Stimulated activated CD8-positive, alpha-beta memory T cell treated with anti-CD3 and anti-CD28 coated beads, Interleukin-7, amount 100 ng/mL, for 4 hours (primary cell): ENCODE measurements around the gene SYNGR3.
A peak's percentile ranks its signal among the peaks of the same experiment; 100 is the strongest.

Experiments used
- DNase-seq, 2 donors: peaks; one replicate each; pipeline ENCODE4 v3.0.0-alpha.2; 2020; ENCODE audit warnings: low read depth in 2 of 2

The SYNGR3 gene

DNA sequence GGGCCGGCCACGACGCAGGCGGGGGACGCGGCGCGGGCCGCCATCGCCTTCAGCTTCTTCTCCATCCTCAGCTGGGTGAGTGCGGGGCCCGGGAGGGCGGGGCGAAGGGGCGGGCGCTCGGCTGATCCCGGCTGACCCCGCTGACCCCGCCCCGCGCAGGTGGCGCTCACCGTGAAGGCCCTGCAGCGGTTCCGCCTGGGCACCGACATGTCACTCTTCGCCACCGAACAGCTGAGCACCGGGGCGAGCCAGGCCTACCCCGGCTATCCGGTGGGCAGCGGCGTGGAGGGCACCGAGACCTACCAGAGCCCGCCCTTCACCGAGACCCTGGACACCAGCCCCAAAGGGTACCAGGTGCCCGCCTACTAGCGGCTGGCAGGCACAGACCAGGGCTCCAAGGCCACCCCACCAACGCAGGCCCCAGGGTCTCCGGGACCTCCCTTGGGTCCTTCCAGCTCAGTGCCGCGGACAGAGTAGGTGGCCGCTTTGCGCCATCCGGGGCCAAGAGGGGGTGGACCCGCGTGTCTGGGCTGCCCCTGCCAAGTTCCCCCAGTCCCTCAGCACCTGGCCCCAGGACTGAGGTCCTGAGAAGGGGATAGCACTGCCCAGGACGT is 3.0 kb downstream of the SYNGR3 start:
- no peak for DNase-seq

GRCh38 chr16:1993731-1994131 is 4.0 kb downstream of the SYNGR3 start:
- DNase-seq = no peak

GRCh38 chr16:1997494-1998359 is 8.0 kb downstream of the SYNGR3 start:
- no peak for DNase-seq

GRCh38 chr16:1998360-1998835 is 8.6 kb downstream of the SYNGR3 start:
- DNase-seq = no peak

- no peak for DNase-seq
Observed at GRCh38 chr16:1998852-1999801, 9.4 kb downstream of the SYNGR3 start.

GRCh38 chr16:1999866-2000514 is 10.2 kb downstream of the SYNGR3 start:
- DNase-seq = no peak

DNA sequence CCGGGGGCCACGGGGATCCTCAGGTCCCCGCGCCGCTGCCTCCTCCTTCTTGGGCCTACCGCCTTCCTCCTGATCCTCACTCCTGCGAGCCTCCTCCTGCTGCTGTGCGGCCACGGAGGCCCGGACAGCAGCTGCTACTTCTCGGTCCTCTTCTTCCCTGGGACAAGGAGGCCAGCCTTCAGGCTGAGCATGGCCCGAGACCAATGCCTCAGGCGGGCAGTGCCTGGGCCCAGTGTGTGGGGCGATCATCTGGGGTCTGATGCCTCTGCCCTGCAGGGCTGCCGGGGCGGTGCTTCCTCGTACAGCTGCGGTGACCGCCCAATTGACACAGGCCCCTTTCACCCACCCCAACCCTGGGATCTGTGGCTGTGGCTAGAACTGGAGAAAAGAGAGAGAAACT is 11.3 kb downstream of the SYNGR3 start:
- DNase-seq = no peak

- DNase-seq = no peak
Observed at GRCh38 chr16:2001456-2002355, 11.9 kb downstream of the SYNGR3 start.

DNA sequence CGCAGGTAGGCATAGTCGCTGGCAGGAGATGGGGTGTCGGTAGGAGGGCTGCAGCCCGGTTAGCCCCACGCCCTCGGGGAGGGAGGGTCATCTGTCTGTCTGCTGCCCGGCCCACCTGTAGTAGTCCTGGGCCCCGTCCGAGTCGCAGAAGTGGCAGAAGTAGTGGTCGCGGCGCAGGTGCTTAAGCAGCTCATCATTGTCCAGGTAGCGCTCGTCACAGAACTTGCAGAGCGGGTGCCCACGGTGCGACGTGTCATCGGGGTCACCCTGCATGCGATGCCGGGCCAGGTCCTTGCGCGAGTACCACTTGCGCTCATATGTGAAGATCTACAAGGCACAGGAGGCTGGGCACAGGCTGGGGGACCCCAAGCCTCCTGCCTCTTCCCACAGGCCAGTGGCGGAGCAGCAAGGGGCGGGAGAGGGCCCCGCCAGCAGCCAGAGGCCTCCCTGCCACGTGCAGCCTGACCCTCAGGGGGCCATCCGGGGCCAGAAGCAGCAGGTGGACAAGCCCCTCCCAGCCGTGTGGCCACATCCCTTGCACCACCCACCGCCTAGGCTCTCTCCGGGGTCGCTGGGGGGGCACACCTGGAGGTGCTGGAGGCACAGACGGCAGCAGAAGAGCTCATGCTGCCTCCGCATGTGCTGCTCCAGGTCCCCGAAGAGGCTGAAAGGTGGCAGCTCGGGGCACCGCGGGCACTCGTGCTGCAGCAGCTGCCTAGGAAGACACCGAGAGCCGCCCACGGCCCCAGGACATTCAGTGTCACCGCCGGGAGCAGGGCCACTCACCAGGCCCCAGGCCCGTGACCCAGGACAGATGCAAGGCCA is 12.8 kb downstream of the SYNGR3 start:
- DNase-seq = no peak

DNA sequence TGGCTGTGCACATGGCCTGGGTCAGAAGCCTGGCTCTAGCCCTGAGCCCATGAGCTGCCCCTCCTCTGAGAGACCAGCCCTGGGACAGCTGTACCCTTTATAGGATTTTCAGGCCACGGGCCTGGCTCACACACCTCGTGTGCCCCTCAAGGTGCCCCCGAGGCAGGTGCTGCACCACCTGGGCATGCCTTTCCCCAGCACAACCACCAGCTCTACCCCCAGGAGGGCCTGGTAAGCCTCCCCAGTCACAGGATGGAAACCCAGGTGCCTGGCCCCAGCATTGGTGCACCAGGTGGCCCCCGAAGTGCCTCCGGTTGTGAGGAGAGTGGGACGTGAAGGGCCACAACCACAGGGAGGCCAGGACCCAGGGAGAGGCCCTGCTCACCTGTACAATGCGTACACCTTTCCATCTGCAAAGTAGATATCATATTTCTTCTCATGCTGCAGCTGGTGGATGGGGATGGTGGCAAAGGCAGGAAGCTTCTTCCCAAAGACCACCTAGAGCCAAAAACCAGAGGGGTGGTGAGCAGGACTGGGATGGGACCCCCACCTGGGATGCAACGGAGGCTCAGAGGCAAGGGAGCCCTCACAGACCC is 13.6 kb downstream of the SYNGR3 start:
- DNase-seq = no peak

DNA sequence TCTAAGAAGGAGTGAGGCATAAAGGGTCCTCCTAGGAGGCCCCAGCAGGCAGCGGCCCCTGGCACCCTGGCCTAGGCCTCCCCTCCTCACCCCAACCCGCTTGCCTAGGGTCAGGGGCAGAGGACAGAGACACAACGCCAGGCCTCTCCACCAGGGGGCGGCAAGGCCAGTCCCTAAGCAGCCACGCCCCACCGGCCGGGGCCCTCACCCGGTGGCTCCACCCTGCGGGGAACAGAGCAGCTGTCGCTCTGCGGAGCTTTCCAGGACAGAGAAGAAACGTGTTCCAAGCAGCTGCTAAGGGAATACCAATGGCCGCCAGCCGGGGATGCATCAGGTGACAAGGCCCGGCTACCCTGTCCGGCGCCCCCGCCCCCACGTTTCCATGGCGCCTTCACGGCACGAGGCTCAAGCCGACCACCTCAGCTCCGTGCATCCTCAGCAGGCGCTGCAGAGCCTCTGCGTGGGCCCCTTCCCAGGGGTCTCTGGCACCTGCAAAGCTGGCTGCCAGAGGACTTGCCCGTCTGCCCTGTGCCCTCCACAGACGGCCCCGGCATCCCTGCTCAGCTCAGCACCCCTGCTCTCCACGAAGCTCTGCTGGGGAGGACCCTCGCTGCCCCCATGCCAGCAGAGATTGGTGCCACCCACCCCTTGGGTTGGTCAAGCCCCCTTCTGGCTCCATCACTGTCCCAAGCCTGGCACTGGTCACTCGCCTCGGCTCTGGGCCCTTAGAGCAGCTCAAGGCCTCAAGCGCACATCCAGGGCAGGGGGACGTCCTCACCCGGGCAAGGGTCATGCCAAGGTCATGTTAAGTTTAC is 14.3 kb downstream of the SYNGR3 start:
- peak; percentile 55 to 72 for DNase-seq

DNA sequence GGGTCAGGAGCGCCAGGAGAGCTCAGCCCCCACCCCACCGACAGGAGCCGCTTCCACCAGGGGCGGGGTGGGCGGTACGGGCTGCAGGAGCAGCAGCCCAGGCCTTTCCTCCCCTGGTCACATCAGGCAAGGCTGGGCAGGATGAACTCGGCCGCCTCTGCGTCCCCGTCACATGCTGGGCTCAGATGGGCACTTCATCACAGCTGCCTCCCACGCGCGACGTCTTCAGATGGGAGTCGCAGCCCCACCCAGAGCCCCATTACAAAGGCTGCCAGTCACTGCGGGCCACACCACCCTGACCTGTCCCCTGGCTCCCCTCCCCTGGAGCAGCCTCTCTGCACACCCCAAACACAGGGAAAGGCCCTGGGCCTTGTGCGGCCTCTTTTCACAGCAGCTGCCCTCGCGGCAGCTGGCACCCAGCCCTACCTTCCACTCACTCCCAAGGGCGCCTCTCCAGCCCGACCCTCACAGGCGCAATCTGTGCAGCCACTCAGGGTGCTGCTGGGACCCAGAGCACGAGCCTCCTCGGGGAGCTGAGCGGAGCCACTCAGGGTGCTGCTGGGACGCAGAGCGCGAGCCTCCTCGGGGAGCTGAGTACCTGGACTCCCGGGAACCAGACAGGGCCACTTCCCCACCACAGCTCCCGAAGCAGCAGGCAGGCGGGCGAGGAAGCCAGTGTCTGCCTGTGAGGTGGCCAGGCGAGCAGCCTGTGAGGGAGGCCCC is 15.2 kb downstream of the SYNGR3 start:
- no peak for DNase-seq

DNA sequence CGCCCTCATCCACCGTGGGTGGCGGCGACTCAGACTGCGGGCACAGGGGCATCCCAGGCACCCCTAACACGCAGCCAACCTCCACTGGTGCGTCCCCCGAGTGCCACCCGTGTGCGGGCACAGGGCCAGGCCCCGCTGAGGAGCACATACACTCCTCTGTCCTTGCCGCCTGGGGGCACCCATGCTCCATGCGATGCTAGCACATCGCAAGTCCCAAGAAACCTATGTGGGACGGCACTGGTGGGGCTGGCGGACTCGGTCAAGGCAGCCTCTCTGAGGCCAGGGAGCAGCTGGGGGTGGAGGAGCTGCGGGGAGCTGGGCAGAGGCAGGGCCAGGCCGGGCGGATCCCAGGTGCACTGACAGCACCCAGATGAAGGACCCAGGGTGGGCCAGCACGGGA is 15.9 kb downstream of the SYNGR3 start:
- DNase-seq = no peak

DNA sequence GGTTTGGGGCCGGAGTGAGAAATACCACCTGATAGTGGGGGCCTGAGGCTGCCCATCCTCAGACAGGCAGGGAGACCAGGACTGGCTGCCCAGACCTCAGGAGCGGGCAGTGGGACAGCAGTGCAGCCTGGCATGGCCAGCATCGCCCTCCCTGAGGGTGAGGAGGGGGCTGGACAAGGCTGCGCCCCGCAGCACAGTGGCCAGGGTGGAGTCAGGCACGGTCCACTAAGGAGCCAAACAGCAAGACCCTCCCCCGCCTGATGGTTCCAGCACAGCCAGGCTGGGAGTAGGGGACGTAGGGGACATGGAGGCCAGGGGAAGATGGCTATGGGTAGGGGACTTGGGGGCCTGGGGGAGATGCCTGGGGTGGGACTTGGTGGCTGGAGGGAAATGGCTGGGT is 16.5 kb downstream of the SYNGR3 start:
- DNase-seq = no peak

DNA sequence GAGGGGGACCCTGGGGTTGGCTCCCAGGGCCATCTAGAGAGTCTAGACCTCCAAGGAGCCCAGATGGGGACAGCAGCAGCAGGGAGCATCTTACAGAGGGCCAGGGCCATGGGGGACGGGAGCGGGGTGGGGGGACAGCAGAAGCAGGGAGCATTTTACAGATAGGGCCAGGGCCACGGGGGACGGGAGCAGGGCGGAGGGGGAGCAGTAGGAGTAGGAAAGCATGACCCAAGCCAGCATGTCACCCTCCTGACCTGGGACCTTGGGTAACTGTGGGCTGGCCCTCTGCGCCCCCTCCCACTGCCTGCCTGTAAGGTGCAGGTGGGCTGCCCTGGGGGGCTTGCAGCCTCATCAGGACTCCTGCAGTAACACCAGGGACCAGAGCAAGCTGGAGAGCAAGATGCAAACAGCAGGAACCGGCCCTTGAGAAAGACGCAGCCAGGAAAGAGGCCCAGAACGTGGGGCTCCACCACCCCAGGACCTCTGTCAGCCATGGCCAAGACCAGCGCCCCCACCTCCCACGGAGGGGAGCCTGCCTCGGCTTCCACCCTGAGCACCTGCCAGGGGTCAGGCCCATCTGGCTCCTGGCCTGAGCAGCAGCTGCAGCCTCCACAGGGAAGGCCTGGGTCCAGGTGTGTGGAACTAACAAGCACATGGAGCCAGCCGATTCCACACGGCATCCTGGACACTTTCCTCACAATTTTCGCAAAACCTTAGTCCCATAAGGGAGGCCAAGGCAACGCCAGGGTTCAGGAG is 17.5 kb downstream of the SYNGR3 start:
- DNase-seq = no peak

DNA sequence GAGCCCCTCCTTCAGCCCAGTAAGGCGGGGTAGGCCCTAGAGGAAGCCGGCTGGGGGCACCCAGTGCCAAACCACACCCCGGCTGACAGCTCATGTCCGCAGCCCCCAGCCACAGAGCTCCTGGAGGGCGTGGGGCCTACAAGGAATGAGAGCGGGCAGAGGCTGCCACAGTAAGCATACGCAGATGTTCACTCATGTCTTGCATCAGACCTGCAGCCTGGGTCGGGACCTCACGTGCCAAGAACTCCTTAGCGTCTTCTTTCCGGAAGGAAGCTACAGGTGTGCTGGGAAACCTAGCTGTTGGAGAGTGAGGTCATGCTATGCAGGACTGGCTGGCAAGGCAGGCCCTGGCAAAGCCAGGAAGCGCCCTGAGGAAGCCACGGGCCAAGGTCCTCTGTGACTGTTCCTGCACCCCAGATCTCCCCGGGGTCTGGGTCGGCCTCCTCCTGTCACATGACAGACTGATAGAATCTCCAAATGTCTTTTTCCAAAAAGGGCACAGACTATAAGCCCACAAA is 18.3 kb downstream of the SYNGR3 start:
- DNase-seq = no peak
